GM21360 (cell line): ENCODE data around the gene TRIM46.

ENCODE experiments used
- ATAC-seq: cut with Tn5 transposase; IDR thresholded peaks from one replicate; pipeline ENCODE4 v1.9.1; 2021; ENCODE audit warnings: mild to moderate bottlenecking, moderate library complexity; ENCODE audit not compliant: unreplicated experiment

The TRIM46 gene

GRCh38 chr1:155170806-155171205 is 2.8 kb upstream of the TRIM46 start:
- ATAC-seq = no peak

DNA sequence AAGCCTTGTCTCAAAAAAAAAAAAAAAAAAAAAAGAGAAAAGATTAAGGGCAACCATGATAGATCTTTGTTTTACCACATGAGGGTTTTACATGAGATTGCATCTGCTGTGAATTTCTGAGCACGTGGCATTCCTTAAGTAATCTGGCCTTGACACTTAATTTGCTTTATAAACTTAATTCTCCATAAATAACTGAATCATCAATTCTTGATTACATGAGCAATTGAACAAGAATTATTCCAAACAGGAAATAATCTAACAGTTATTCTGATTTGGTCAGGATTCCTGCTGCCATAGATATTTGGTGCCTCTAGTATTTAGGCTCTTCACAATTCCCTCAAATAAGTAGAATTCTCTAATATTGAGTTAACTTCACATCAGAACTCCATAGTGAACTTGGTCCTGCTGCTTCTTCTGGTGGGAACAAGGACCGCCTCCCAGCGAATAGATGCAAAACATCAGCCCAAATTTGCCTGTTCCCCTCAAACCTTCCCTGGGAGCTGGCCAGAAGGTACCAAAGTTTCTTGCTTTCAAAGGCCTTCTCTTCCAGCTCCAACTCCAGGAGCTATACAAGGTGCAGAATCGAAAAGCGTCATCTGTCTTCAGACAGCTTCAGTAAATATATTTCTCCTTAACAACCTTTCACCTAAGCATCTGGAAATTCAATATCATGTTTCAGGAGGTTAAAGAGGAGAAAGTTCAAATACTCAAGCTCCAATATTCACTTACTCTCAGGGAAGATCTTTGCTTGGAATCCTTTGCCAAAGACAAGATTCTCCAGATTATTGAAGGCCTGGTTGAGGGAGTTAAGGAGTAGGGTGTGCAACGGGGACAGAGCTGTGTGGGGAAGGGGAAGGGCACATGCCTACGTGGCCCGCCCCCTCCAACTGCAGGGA is 1.6 kb upstream of the TRIM46 start:
- no peak for ATAC-seq

DNA sequence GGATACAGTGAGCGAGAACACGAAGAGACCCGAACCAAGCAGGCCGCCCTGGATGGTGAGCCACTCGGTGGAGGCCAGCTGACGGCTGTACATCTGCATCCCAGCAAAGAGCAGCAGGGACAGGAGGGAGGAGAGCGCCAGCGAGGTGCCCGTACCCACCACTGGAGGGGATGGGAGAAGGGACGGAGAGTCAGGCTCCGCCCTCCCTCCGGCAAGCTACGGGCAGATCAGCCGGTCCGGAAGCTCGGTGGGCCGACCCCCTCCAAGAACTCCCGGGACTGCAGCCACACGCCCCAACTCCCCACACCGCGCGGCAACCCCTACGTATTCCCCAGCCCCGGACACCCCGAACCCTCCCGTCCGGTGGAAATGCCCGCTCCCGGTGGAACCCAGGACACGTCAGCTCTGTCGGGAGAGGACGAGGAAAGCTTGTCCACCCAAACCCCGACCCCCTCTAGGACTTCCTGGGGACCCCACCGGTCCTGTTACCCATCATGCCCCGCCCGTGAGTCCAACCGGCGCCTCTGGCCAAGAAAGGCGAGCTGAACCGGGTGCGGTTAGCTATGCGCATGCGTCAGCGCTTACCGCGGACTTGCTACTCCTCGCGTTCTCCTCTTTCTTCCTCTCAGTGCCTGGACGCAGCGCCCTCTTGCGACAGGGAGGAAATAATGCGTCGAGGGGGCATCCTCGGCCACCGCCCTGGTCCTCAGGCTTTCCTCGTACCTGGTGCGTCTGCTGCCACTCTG is 744 bp upstream of the TRIM46 start, which contains the start of gene KRTCAP2:
Gene KRTCAP2 (minus strand): TSS at position 573 of the 746 bp plus-strand sequence. CDS start 80 bp downstream, at position 493.
- peak; percentile 59 for ATAC-seq

DNA sequence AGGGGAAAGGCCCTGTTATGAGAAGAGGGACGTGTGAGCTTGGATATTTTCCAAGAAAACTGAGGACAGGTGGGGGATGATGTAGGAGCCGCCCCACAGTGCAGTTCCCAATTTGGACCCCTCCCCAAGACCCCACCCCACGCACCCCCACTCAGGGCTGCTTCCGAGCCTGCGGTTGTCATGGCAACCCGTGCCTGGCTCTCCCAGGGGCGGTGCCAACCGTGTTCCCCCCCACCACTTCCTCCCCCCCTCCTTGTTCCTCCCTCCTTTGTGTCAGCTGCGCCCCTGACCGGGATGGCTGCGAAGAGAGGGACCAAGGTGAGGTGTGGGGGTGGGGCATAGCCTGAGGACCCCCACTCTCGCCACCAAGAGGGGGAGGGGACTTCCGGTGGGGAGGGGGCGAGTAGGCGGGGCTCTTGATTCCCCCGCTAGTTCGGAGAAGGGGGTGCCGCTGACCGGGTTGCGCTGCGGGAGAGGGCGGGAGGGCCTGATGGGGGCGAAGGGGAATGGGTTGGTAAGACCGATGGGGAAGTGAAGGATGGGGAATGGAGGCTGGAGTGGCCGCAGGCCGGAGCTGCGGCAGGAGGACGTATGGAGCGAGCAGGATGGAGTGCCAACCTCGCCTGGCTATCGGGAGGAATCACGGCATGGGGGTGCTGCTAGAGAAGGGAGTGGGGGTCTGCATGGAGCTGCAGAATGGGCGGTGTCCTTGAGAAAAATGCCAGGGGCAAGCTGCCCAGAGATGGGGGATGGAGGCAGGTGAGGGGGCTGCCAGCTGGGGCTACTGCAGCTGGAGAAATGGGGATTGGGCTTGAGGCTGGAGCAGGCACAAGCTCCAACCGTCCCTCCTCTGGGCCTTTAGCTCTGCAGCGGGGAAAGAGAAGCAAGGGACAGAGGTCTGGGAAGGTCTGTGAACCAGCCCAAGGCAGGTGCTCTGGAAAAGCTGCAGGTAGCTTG is 953 bp downstream of the TRIM46 start:
- no peak for ATAC-seq

DNA sequence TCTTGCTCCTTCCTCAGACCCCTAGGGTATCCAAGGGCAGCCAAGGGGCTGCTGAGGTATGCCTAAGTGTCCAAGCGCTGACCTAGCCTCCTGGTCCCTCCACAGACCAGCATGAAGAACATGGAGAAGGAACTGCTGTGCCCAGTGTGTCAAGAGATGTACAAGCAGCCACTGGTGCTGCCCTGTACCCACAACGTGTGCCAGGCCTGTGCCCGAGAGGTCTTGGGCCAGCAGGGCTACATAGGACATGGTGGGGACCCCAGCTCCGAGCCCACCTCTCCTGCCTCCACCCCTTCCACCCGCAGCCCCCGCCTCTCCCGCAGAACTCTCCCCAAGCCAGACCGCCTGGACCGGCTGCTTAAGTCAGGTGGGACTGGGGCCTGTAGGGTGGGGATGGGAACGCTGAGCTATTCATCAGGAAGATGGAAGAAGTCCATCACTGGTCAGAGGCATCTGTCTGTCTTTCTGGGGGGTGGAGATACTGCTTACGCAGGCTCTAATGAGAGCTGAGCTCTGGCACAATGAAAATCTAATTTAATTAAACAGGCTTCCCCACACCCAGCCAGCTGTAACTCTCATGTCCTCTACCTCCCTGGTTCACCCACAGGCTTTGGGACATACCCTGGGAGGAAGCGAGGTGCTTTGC is 1.8 kb downstream of the TRIM46 start:
- no peak for ATAC-seq

DNA sequence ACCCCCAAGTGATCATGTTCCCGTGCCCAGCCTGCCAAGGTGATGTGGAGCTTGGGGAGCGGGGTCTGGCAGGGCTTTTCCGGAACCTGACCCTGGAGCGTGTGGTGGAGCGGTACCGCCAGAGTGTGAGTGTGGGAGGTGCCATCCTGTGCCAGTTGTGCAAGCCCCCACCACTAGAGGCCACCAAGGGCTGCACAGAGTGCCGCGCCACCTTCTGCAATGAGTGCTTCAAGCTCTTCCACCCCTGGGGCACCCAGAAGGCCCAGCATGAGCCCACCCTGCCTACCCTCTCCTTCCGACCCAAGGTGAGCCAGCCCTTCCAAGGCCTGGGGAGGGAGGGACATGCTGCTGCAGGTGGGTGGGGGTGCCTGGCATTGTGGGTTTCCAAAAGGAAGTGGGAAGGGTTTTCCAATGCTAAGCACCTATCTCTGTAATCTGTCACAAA is 2.3 kb downstream of the TRIM46 start:
- no peak for ATAC-seq

- no peak for ATAC-seq
These were observed 3.0 kb downstream of the TRIM46 start for GRCh38 chr1:155176544-155177071.

DNA sequence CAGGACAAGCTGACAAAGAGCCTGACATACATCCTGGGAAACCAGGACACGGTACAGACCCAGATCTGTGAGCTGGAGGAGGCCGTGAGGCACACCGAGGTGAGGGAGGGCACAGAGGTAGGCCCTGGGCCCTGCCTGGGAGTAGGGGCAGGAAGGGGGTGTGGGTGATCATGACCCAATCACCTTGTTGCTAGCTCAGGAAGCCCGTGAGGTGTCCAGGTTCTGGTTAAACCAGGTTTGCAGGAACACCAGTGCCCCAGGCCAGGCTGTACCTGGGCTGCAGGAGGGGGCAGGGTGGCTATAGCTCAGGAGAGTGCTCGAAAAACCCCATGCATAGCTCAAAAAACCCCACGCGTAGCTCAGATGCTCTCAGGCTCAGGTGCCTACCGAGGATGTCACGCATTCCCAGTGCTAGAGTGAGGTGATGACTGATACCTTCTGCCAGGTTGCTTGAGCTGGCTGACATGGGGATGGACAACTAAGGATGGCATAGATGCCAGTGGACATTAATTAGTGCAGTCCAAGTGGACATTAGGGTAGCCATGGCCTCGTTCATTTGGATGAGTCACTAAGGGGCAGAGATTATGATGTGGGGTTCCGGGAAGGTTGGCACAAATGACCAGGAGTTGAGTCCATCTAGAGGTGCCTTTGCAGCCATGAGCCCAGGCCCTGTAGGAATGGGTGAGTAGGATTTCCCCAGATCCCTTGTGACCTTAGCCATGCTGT is 3.7 kb downstream of the TRIM46 start:
- ATAC-seq = no peak

DNA sequence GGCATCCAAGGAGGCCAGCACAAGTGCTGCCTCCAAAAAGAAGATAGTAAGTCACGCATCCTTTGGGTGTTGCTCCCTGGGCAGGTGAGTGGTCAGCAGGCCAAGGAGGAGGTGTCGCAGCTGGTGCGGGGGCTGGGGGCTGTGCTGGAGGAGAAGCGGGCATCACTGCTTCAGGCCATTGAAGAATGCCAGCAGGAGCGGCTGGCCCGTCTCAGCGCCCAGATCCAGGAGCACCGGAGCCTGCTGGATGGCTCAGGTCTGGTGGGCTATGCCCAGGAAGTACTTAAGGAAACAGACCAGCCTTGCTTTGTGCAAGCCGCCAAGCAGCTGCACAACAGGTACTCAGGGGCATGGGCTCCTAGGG is 4.3 kb downstream of the TRIM46 start:
- ATAC-seq = no peak

- ATAC-seq = no peak
These were observed 4.9 kb downstream of the TRIM46 start for GRCh38 chr1:155178441-155179111.

- ATAC-seq = no peak
These were observed 5.7 kb downstream of the TRIM46 start for GRCh38 chr1:155179112-155180031.

DNA sequence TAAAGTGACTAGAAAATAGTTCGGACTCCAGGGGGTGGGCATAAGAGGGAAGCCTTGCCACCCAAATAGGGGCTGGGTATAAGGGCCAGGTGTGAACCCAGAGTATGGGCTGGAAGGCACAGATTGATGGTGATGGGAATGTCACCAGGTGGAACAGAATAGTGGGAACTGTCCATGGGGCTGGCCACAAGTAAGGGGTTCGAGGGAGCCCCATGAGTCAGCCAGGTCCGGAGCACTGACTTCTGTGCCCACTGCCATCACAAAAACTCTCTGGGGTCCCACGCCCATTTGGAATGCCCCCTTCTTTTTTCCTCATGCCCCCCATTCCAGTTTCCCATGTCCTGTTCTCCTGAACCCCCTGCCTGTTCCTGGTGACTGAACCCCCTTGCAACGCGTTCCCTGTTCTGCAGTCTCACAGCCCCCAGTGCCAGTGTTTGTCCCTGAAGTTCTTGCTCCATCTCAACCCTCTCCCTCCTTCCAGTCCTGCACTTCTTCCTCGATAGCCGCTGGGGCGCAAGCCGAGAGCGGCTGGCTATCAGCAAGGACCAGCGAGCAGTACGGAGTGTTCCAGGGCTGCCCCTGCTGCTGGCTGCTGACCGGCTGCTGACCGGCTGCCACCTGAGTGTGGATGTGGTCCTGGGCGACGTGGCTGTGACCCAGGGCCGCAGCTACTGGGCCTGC is 7.9 kb downstream of the TRIM46 start:
- ATAC-seq = no peak

GRCh38 chr1:155182052-155182550 is 8.5 kb downstream of the TRIM46 start:
- ATAC-seq = no peak

GRCh38 chr1:155183775-155184221 is 10.1 kb downstream of the TRIM46 start:
- ATAC-seq = no peak

DNA sequence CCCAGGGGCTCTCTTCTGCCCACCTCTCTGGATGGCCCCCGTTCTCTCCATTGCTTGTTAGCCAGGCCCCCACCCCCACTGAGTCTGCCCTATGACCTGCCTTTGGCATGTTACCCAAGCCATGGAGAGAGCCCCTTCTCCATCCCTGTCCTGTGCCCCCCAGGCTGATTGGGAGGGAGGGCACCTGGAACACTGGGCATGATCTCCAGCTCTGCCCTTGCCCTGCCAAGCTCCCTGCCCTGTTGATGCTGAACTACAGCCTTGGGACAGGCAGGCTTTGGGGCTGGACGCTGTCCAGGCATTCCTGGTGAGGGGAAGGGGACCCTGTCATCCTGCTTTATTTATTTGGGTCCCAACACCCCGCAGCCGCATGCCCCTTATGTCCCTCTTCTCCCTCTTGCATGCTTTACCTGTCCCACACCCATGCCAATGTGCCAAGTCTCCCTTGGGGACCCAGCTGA is 10.7 kb downstream of the TRIM46 start:
- no peak for ATAC-seq

DNA sequence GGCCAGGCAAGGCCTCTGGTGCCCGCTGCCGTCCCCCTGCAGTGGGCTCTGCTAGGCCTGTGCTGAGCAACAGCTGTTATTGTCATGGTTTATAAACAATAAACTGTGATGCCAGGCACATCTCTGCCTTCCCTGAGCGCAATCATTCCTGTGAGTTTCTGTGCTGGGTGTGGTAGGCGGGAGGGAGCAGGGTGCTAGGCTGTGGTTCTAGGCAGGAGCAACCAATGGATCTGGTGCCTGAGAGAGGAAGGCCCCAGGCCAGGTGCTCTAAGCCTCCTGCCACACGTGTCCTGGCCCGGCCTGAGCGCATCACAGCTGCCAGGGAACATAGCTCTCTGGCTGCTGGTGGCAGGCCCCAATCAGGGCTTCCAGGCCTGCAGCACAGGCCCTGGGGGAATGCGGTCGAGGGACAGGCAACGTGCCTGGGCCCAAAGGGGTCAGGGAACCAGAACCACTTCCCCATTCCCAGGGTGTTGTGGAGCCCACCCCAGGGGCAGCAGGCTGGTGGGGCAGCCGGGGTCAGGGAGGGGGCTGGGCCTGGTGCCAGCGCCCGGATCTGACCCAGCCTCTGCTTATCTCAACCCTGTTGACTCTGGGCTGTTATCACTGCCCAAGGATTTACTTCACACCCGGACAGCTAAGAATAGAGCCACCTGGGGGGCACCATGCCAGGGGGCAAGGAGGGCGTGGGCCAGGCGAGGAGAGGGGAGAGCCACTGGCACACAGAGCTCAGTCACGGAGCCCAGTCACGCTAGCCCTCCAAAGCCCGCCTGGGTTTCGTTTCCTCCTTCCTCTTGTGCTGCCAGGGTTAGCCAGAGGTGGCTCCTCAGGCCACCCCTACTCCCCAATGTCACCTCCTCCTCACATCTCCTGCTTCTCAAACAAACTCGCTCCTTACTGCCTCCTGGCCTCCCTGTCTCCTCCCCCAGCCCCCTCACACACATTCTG is 11.5 kb downstream of the TRIM46 start:
- peak; percentile 68 for ATAC-seq
